Fibroblast of gingiva (primary cell): ENCODE measurements around the gene MAP3K7CL.

Source experiments
- DNase-seq: peaks from one replicate; pipeline ENCODE4 v3.0.0-alpha.2; 2011; ENCODE audit warnings: low read depth

The MAP3K7CL gene

GRCh38 chr21:29130270-29130969, at the start of gene MAP3K7CL:
TSS of gene MAP3K7CL (plus strand) at chr21:29130644. CDS start at chr21:29133345, 2,701 bp downstream.
- peak; percentile 99 for DNase-seq

GRCh38 chr21:29082046-29082815, 48.2 kb upstream of the MAP3K7CL start:
- no peak for DNase-seq

GRCh38 chr21:29083306-29083705, 47.1 kb upstream of the MAP3K7CL start:
- DNase-seq: no peak

- no peak for DNase-seq
These were observed 46.1 kb upstream of the MAP3K7CL start for GRCh38 chr21:29084372-29084771.

GRCh38 chr21:29085106-29085752, 45.2 kb upstream of the MAP3K7CL start:
- DNase-seq: no peak

GRCh38 chr21:29091033-29091432, 39.4 kb upstream of the MAP3K7CL start:
- peak; percentile 80 for DNase-seq

- peak; percentile 70 for DNase-seq
These were observed 38.1 kb upstream of the MAP3K7CL start for GRCh38 chr21:29092102-29092959.

- no peak for DNase-seq
These were observed 34.0 kb upstream of the MAP3K7CL start for GRCh38 chr21:29096218-29097015.

- DNase-seq: no peak
These were observed 32.3 kb upstream of the MAP3K7CL start for GRCh38 chr21:29098156-29098555.

GRCh38 chr21:29102791-29103257, 27.6 kb upstream of the MAP3K7CL start:
- DNase-seq: peak; percentile 24

GRCh38 chr21:29104239-29104708, 26.2 kb upstream of the MAP3K7CL start:
- DNase-seq: peak; percentile 31

GRCh38 chr21:29105218-29105617, 25.2 kb upstream of the MAP3K7CL start:
- DNase-seq: no peak

- DNase-seq: peak; percentile 71
These were observed 15.5 kb upstream of the MAP3K7CL start for GRCh38 chr21:29114765-29115500.

GRCh38 chr21:29115899-29116298, 14.5 kb upstream of the MAP3K7CL start:
- no peak for DNase-seq

GRCh38 chr21:29117372-29117955, 13.0 kb upstream of the MAP3K7CL start:
- no peak for DNase-seq

- DNase-seq: no peak
These were observed 8.7 kb upstream of the MAP3K7CL start for GRCh38 chr21:29121759-29122158.

GRCh38 chr21:29124645-29125044, 5.8 kb upstream of the MAP3K7CL start:
- DNase-seq: no peak

- DNase-seq: no peak
These were observed 5.3 kb upstream of the MAP3K7CL start for GRCh38 chr21:29125191-29125590.

GRCh38 chr21:29125979-29126378, 4.5 kb upstream of the MAP3K7CL start:
- DNase-seq: no peak

GRCh38 chr21:29133241-29133640, 2.8 kb downstream of the MAP3K7CL start:
- no peak for DNase-seq
